ENCODE measurements around the gene GPS1.

Gene GPS1

DNA sequence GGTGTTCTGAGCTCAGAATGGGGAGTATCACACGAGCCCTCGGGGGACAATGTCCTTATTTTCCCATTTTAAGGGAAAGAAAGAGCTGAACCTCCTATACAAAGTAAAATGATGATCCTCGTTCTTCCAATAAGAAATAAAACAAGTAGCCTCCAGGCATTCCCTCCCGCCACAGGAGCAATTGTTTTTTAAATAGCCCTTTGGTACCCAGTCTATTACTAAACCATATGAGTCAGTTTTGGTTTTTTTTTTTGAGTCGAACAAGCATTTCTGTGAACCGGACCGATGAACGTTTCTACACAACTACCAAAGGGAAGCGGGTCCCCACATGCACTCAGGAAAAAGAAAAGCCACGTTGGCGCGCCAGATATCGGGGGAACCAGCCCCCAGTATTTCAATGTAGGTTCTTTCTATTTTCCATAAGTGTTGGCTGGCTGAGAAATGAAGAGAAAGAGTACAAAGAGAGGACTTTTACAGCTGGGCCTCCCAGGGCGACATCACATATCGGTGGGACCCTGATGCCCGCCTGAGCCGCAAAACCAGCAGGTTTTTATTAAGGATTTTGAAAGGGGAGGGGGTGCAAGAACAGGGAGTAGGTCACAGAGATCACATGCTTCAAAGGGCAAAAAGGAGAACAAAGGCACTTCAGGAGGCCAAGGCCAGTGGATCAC is 10.4 kb upstream of the GPS1 start:
- TF ChIP-seq, protein P1, sequence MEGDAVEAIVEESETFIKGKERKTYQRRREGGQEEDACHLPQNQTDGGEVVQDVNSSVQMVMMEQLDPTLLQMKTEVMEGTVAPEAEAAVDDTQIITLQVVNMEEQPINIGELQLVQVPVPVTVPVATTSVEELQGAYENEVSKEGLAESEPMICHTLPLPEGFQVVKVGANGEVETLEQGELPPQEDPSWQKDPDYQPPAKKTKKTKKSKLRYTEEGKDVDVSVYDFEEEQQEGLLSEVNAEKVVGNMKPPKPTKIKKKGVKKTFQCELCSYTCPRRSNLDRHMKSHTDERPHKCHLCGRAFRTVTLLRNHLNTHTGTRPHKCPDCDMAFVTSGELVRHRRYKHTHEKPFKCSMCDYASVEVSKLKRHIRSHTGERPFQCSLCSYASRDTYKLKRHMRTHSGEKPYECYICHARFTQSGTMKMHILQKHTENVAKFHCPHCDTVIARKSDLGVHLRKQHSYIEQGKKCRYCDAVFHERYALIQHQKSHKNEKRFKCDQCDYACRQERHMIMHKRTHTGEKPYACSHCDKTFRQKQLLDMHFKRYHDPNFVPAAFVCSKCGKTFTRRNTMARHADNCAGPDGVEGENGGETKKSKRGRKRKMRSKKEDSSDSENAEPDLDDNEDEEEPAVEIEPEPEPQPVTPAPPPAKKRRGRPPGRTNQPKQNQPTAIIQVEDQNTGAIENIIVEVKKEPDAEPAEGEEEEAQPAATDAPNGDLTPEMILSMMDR (IDR thresholded peaks at IDR 0.05; ENCODE audit: low read length, missing control alignments): no peak
- DNase-seq (ENCODE audit: low read depth): no peak

DNA sequence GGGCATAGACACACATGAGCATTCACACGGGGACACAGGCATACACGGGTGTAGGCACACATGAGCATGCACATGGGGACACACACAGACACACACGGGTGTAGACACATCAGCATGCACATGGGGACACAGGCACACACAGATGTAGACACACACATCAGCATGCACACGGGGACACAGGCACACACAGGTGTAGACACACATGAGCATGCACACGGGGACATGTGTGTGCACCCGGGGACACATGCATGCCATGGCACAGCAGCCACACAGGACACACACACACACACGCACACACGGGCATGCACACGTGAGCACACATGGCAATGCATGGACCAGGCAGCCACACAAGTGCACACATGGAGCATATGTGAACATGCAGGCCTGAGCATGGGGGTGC is 9.0 kb upstream of the GPS1 start:
- DNase-seq (ENCODE audit: low read depth): no peak
- TF ChIP-seq, protein P1 (IDR thresholded peaks at IDR 0.05; ENCODE audit: low read length, missing control alignments): no peak
- H3K4me3 ChIP-seq (replicated peaks; ENCODE audit: low read depth, low read length): no peak overlapping the region

More for the DNA sequence above, 10.4 kb upstream of the GPS1 start:
- H3K4me3 ChIP-seq (replicated peaks; ENCODE audit: low read depth, low read length): no peak overlapping the region

DNA sequence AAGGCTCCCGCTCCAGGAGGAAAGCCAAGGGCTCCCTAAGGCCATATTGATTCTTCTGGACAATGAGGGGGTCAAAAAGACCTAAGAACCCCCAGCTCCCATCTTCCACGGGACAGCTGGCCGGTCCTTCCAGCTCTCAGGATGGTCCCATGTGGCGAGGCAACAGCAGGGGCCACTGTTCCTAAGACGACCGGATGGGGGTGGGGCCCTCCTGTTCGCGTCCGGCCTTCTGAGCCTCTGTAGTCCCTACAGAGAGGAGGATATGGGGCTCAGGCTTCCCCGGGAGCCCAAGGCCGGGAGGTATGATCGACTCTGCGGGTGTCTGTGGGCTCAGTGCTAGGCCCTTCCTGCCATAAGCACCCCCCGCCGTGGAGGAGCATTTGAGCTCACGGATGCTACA is 8.2 kb upstream of the GPS1 start:
- TF ChIP-seq, protein P1 (IDR thresholded peaks at IDR 0.05; ENCODE audit: low read length, missing control alignments): no peak
- DNase-seq (ENCODE audit: low read depth): no peak
- no peak overlapping the region for H3K4me3 ChIP-seq (replicated peaks; ENCODE audit: low read depth, low read length)

DNA sequence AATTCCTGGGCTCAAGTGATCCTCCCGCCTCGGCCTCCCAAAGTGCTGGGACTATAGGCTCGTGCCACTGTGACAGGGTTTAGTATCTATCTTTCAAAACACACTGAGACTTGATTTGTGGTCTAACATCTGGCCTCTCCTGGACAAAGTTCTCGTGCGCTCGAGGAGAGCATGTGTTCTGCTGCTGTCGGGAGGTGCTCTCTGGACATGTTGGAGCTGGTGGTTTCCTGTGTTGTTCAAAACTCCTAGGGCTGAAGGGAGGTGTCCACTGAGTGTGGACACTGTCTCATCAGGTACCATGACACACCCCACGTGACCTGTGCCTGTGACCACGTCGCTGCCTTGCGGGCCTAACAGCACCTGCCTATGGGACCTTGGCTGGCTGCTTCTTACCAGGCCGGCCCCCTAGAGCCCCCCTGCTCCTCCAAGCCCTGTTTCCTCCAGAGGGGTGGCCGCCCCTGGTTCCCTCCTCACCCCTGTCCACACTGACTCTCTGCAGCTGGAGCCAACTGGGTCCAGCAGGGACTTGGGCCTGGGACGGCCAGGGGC is 5.7 kb upstream of the GPS1 start:
- H3K4me3 ChIP-seq (replicated peaks; ENCODE audit: low read depth, low read length): no peak overlapping the region
- TF ChIP-seq, protein P1 (IDR thresholded peaks at IDR 0.05; ENCODE audit: low read length, missing control alignments): no peak
- DNase-seq (ENCODE audit: low read depth): no peak

DNA sequence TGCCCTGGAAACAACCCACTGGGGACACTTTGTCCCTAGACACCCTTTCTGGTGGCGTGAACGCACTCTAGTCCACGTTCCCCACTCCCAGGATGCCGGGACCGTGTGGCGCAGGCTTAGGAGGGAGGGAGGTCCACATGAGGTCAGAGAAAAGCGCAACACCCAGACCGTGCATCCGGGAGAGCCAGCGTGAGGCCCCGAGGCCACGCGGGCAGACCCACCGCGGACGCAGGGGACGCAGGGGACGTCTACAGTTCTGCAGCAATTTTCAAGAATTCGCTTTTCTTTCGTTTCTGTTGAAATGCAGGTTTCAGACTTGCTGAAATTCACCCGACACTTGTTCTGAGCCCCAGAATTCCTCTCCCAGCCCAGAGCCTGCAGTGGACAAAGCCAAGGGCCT is 4.8 kb upstream of the GPS1 start:
- DNase-seq (ENCODE audit: low read depth): no peak
- TF ChIP-seq, protein P1 (IDR thresholded peaks at IDR 0.05; ENCODE audit: low read length, missing control alignments): no peak
- no peak overlapping the region for H3K4me3 ChIP-seq (replicated peaks; ENCODE audit: low read depth, low read length)

DNA sequence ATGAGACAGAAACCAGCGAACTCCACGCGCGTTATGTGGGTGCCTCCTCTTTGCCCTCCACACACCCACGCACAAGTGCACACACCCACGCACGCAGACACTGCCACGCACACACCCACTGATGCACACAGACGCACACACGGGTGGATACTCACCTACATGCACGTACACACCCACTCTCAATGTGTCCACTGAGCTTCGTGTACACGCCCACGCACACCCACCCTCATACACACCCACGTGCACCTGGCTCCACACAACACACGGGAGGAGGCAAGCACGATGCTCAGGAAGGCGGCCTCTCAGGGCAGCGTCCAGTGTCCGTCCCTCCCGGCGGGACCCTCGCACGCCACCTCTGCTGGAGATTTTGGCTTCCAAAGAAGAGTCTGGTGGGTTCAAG is 4.3 kb upstream of the GPS1 start:
- DNase-seq (ENCODE audit: low read depth): no peak
- TF ChIP-seq, protein P1 (IDR thresholded peaks at IDR 0.05; ENCODE audit: low read length, missing control alignments): no peak

More for the DNA sequence above, 4.3 kb upstream of the GPS1 start:
- H3K4me3 ChIP-seq (replicated peaks; ENCODE audit: low read depth, low read length): no peak overlapping the region

Measured in fibroblast of pulmonary artery (primary cell).